Head of caudate nucleus (tissue), 42 donors: ENCODE data around the gene FAM221B.

Source experiments
- DNase-seq, 42 donors: peaks; one replicate each; pipeline versions ENCODE4 v3.0.0 to v3.0.0-alpha.2; 2020 to 2021; ENCODE audit warnings: mixed read lengths in 7 of 42
- intact Hi-C: fragments of 100-400 bp; cut with DNase I; formaldehyde crosslinking; loops from one replicate; pipeline ENCODE4 v1.15.0; 2022

FAM221B gene

GRCh38 chr9:35771534-35771933, 57.0 kb downstream of the FAM221B start:
- DNase-seq, result no peak
- intact Hi-C loops, result no loop called here

- intact Hi-C loops, result no loop called here
- DNase-seq, result no peak
These were observed 57.5 kb downstream of the FAM221B start for GRCh38 chr9:35771075-35771433.

GRCh38 chr9:35769763-35770162, 58.8 kb downstream of the FAM221B start:
- DNase-seq, result peak in 1 of 42 donors; percentile 28
- intact Hi-C loops, result no loop called here

GRCh38 chr9:35767458-35767857, 61.1 kb downstream of the FAM221B start:
- no peak for DNase-seq
- intact Hi-C loops, result no loop called here

GRCh38 chr9:35766997-35767396, 61.5 kb downstream of the FAM221B start:
- intact Hi-C loops, result no loop called here
- no peak for DNase-seq
